B cell (primary cell): ENCODE results near the gene PHF19. TPM values are rescaled to one million over a fixed set of nuclear protein-coding genes. Genes with fewer than 3 reads are reported as not detected.

Experiments used
- ATAC-seq: fragments of 200-7000 bp; cut with Tn5 transposase; one replicate; pipeline ENCODE4 v1.10.0; 2021; ENCODE audit warnings: low read depth, mild to moderate bottlenecking, moderate number of reproducible peaks, moderate library complexity
- CTCF ChIA-PET: fragments of 350-600 bp; sonication (Branson Sonifier 250); formaldehyde crosslinking; loops from one replicate; lab custom pipeline; 2021; ENCODE audit warnings: antibody characterized with exemption, inconsistent platforms; lab: Charles Lee
- POLR2A ChIA-PET: fragments of 350-600 bp; sonication (Branson Sonifier 250); formaldehyde crosslinking; loops from one replicate; lab custom pipeline; 2021; ENCODE audit warnings: antibody characterized with exemption; lab: Charles Lee
- DNase-seq: peaks from one replicate; pipeline ENCODE4 v3.0.0; 2013
- H2AFZ ChIP-seq: 2 replicates; pipeline ENCODE4 v1.6.1; 2012; ENCODE audit warnings: mild to moderate bottlenecking, low read depth, low read length; ENCODE audit not compliant: insufficient read depth, poor library complexity, severe bottlenecking
- H3K27ac ChIP-seq, 2 donors: 1 replicate in 1 of 2; 2 replicates in 1 of 2; pipeline ENCODE4 v1.5.1; 2012 to 2013; ENCODE audit warnings: low read length in 2 of 2, mild to moderate bottlenecking in 2 of 2, moderate library complexity in 1 of 2
- H3K27me3 ChIP-seq, 4 experiments: fragments of 200-600 bp in 1 of 4; sonication (generic) in 1 of 4; replicated peaks in 1 of 4; 1 replicate in 2 of 4; 2 replicates in 2 of 4; pipeline versions ENCODE4 v1.6.1 to v1.7.0; 2013 to 2016; ENCODE audit warnings: low read length in 3 of 4, mild to moderate bottlenecking in 2 of 4, mixed read lengths in 1 of 4, moderate library complexity in 1 of 4; ENCODE audit not compliant: insufficient read depth in 4 of 4, control insufficient read depth in 3 of 4; ENCODE audit errors: control extremely low read depth in 1 of 4
- H3K36me3 ChIP-seq, 2 experiments: replicated peaks in 1 of 2; 1 replicate in 1 of 2; 2 replicates in 1 of 2; pipeline versions ENCODE4 v1.6.1 to v1.7.1; 2013; ENCODE audit warnings: low read length in 1 of 2; ENCODE audit not compliant: insufficient read depth in 2 of 2, control insufficient read depth in 1 of 2; ENCODE audit errors: control extremely low read depth in 1 of 2, extremely low read depth in 1 of 2
- H3K4me1 ChIP-seq, 2 donors: fragments of 200-600 bp in 1 of 2; sonication (generic) in 1 of 2; 1 replicate in 1 of 2; 2 replicates in 1 of 2; pipeline versions ENCODE4 v1.5.1 to v1.6.1; 2013 to 2017; ENCODE audit warnings: low read length in 2 of 2; ENCODE audit not compliant: control insufficient read depth in 2 of 2, insufficient read depth in 2 of 2
- H3K4me2 ChIP-seq: replicated peaks from 2 replicates; pipeline ENCODE3; 2012; ENCODE audit warnings: mild to moderate bottlenecking, low read depth, low read length; ENCODE audit not compliant: poor library complexity, severe bottlenecking
- H3K4me3 ChIP-seq, 5 experiments: fragments of 200-600 bp in 1 of 5; sonication (generic) in 1 of 5; 1 replicate in 3 of 5; 2 replicates in 2 of 5; pipeline versions ENCODE4 v1.5.1 to v1.7.0; 2011 to 2016; ENCODE audit warnings: low read length in 4 of 5, mild to moderate bottlenecking in 4 of 5, low read depth in 2 of 5, control low read depth in 1 of 5, moderate library complexity in 1 of 5; ENCODE audit not compliant: insufficient read depth in 1 of 5; ENCODE audit errors: control extremely low read depth in 1 of 5, extremely low read depth in 1 of 5
- H3K79me2 ChIP-seq: fragments of 200-600 bp; sonication (generic); one replicate; pipeline ENCODE4 v1.6.0; 2016; ENCODE audit warnings: low read length; ENCODE audit not compliant: control insufficient read depth, insufficient read depth
- H3K9ac ChIP-seq: fragments of 200-600 bp; sonication (generic); 2 replicates; pipeline ENCODE4 v1.6.1; 2017; ENCODE audit warnings: mild to moderate bottlenecking, low read length, moderate library complexity
- H3K9me3 ChIP-seq, 3 donors: one replicate each; pipeline versions ENCODE4 v1.6.1 to v1.7.1; 2013; ENCODE audit warnings: low read length in 2 of 3; ENCODE audit not compliant: control insufficient read depth in 2 of 3, insufficient read depth in 1 of 3; ENCODE audit errors: control extremely low read depth in 1 of 3
- H4K20me1 ChIP-seq: 2 replicates; pipeline ENCODE4 v1.6.0; 2012; ENCODE audit warnings: mild to moderate bottlenecking, low read length; ENCODE audit not compliant: insufficient read depth, control insufficient read depth, poor library complexity, severe bottlenecking
- H3K27ac Mint-ChIP-seq: one replicate; pipeline ENCODE4 v1.8.0; 2021; ENCODE audit warnings: mixed read lengths
- H3K27me3 Mint-ChIP-seq: one replicate; pipeline ENCODE4 v1.8.0; 2021; ENCODE audit warnings: mixed read lengths
- H3K4me1 Mint-ChIP-seq: one replicate; pipeline ENCODE4 v1.8.0; 2021; ENCODE audit warnings: mixed read lengths
- H3K4me3 Mint-ChIP-seq: one replicate; pipeline ENCODE4 v1.8.0; 2021; ENCODE audit warnings: mixed read lengths
- H3K9me3 Mint-ChIP-seq: one replicate; pipeline ENCODE4 v1.8.0; 2022; ENCODE audit warnings: mixed read lengths; ENCODE audit not compliant: insufficient read depth
- EZH2 ChIP-seq: IDR thresholded peaks from 2 replicates; pipeline ENCODE4 v1.6.1; 2012; ENCODE audit warnings: borderline replicate concordance, low read depth, mild to moderate bottlenecking, moderate library complexity, low read length; ENCODE audit not compliant: insufficient read depth, poor library complexity, severe bottlenecking
- WGBS: methylation state at CpG from one replicate; pipeline ENCODE4 v1.1.5; 2013; ENCODE audit warnings: missing lambda C conversion rate; ENCODE audit not compliant: insufficient coverage; 5-methylcytosine and 5-hydroxymethylcytosine counted together
- intact Hi-C: fragments of 100-400 bp; cut with micrococcal nuclease; formaldehyde crosslinking; loops from one replicate; pipeline ENCODE4 v1.10.0; 2022
- polyA plus RNA-seq: library from polyadenylated mRNA; depleted of rRNA; stranded (reverse); fragments of >200 nt; gene quantifications from 2 replicates; pipeline ENCODE4 v1.2.3, GENCODE V29; 2012
- total RNA-seq, 2 donors: library from RNA; stranded (reverse); fragments of 120-200 nt in 1 of 2; gene quantifications; 1 replicate in 1 of 2; 2 replicates in 1 of 2; pipeline versions ENCODE4 v1.2.3 to v1.2.4, GENCODE V29; 2013 to 2022
- TF ChIP-seq, protein P1 (sequence below): fragments of 200-600 bp; IDR thresholded peaks from one replicate; pipeline ENCODE4 v1.8.0; 2022; ENCODE audit warnings: antibody characterized with exemption, mild to moderate bottlenecking

The PHF19 gene
- total and polyA plus RNA-seq, 2 donors (not counting 1 experiment from before 2014, with no cell fraction given), result 17.0 to 20.9 TPM

DNA sequence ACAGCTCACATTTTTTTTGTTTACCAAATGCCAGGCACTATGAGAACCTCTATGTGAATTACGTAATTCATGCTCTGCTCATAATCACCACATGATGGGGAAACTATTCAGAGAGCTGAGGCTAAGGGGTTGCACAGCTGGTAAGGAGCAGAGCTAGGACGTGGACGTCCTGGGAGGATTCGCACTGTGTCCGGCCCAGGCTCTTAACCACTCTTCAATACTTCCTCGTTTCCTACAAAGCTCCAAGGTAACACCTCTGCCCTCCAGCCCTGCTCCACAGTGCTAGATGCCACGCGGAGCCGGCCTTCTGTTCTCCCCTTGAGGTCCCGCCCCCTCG is 8.7 kb downstream of the PHF19 start:
- ChIA-PET CTCF (interaction anchor here (1.0 to 6.7 kb wide), 11 partner anchors 11 to 192 kb away, joined by 3 to 102 read pairs (median 7); no protein-coding TSS in a partner anchor), POLR2A (interaction anchor here (0.6 to 2.1 kb wide), 4 partner anchors 63 to 323 kb away, joined by 3 to 10 read pairs (median 4); no protein-coding TSS in a partner anchor)
- peak overlapping the region; percentile 78 for H2AFZ ChIP-seq
- H3K4me3 Mint-ChIP-seq, result peak overlapping the region; percentile 63
- WGBS, result 8% methylated on average over 8 of the region's 11 CpGs
- H4K20me1 ChIP-seq, result no peaks in the 10 kb centered on the region
- no peaks in the 10 kb centered on the region for H3K9me3 Mint-ChIP-seq
- intact Hi-C loops, result loop anchor here (1.0 to 10.0 kb wide), 6 partner anchors 25 to 502 kb away; partner anchors contain the start of genes FBXW2, RAB14 and STOM
- peaks cover 4% of the 10 kb centered on the region for H3K79me2 ChIP-seq
- peak; percentile 5 for ATAC-seq
- H3K27me3 ChIP-seq, result no peaks in the 10 kb centered on the region
- peaks cover 12% of the 10 kb centered on the region for H3K4me1 Mint-ChIP-seq
- TF ChIP-seq EZH2, result no peak
- TF ChIP-seq, protein P1, sequence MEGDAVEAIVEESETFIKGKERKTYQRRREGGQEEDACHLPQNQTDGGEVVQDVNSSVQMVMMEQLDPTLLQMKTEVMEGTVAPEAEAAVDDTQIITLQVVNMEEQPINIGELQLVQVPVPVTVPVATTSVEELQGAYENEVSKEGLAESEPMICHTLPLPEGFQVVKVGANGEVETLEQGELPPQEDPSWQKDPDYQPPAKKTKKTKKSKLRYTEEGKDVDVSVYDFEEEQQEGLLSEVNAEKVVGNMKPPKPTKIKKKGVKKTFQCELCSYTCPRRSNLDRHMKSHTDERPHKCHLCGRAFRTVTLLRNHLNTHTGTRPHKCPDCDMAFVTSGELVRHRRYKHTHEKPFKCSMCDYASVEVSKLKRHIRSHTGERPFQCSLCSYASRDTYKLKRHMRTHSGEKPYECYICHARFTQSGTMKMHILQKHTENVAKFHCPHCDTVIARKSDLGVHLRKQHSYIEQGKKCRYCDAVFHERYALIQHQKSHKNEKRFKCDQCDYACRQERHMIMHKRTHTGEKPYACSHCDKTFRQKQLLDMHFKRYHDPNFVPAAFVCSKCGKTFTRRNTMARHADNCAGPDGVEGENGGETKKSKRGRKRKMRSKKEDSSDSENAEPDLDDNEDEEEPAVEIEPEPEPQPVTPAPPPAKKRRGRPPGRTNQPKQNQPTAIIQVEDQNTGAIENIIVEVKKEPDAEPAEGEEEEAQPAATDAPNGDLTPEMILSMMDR, result peak; percentile 31
- no peaks in the 10 kb centered on the region for H3K9me3 ChIP-seq
- H3K4me3 ChIP-seq, result peak overlapping the region; percentile 41 to 60 (median 53)
- peaks cover 0 to 19% of the 10 kb centered on the region in 2 donors for H3K4me1 ChIP-seq
- peak overlapping the region; percentile 85 for H3K27ac Mint-ChIP-seq
- peak overlapping the region; percentile 69 to 81 for H3K27ac ChIP-seq
- H3K27me3 Mint-ChIP-seq, result no peaks in the 10 kb centered on the region
- DNase-seq, result no peak
- H3K9ac ChIP-seq, result peak overlapping the region; percentile 63
- peaks cover 0 to 10% of the 10 kb centered on the region in 2 experiments for H3K36me3 ChIP-seq
- H3K4me2 ChIP-seq, result peak overlapping the region; percentile 73

DNA sequence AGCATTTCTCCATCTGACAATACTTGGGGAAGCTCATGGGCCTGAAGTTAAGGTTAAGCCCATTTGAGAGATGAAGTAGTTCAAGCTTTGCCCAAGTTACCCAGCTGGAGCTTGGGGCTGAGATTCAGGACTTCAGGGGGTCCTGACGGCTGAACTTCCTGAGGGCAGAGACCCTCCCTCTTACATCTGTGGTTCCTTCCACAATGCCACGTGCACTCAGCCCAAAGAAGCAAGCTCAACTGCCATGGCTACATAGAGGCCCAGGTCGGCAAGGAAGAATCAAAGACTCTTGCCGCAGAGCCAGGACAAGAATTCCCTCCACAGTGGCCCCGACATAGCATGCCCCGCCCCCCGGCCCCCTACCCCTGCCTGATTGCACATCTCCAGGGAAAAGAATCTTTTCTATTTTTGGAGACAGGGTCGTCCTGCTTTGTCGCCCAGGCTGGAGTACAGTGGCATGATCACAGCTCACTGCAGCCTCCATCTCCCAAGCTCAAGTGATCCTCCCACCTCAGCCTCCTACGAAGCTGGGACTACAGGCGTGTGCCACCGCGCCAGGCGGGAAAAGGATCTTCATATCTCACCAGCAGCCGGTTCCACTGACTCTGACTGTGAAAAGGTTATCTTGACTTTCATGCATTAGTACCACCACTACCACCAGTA is 9.2 kb downstream of the PHF19 start:
- Histone ChIP-seq H3K9ac (peak overlapping the region; percentile 63), H4K20me1 (no peaks in the 10 kb centered on the region), H3K4me3 (peak overlapping the region; percentile 41 to 60 (median 53)), H3K27ac (peak overlapping the region; percentile 69 to 81), H3K4me1 (peaks cover 0 to 19% of the 10 kb centered on the region in 2 donors), H3K9me3 (no peaks in the 10 kb centered on the region), H3K4me2 (peak overlapping the region; percentile 73), H3K27me3 (no peaks in the 10 kb centered on the region), H3K79me2 (peaks cover 4% of the 10 kb centered on the region), H3K36me3 (peaks cover 0 to 6% of the 10 kb centered on the region in 2 experiments), H2AFZ (peak overlapping the region; percentile 78)
- peaks cover 10% of the 10 kb centered on the region for H3K4me1 Mint-ChIP-seq
- peak overlapping the region; percentile 63 for H3K4me3 Mint-ChIP-seq
- TF ChIP-seq, protein P1, result no peak
- no peak for TF ChIP-seq EZH2
- no peak for ATAC-seq
- H3K27ac Mint-ChIP-seq, result peak overlapping the region; percentile 85
- whole genome bisulfite sequencing, result 95% methylated on average over 10 of the region's 15 CpGs
- intact Hi-C loops, result loop anchor here (1.0 to 10.0 kb wide), 6 partner anchors 25 to 502 kb away; partner anchors contain the start of genes FBXW2, RAB14 and STOM
- no peaks in the 10 kb centered on the region for H3K27me3 Mint-ChIP-seq
- ChIA-PET CTCF (interaction anchor here (1.2 to 6.7 kb wide), 9 partner anchors 23 to 193 kb away, joined by 3 to 102 read pairs (median 8); no protein-coding TSS in a partner anchor), POLR2A (interaction anchor here (0.5 to 2.1 kb wide), 4 partner anchors 64 to 254 kb away, joined by 3 to 10 read pairs (median 8); no protein-coding TSS in a partner anchor)
- no peaks in the 10 kb centered on the region for H3K9me3 Mint-ChIP-seq
- DNase-seq, result no peak
